ENCODE data around the gene CHAC2.
"Not testable (repeated sequence)": the region's sequence is repeated elsewhere in the genome, so short reads cannot be mapped to it uniquely, and the experiment has no call there.

The CHAC2 gene

DNA sequence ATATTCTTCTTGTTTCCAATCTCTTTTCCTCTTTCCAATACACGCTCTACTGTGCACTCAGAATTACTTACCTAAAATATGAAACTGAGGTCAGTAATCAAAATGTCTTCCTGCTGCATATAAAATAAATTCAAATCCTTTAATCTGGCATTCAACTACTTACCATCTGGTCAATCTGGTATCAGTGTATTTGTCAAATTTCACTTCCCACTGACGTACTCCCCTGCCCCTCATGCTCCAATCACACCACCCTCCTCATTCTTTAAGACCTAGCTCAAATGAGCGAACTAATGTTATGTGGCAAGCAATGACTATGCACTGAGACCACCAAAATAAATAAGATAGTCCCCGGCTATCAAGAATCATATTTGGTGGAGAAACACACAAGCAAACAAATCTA, 12.5 kb downstream of the CHAC2 start:
- DNase-seq: no peak

DNA sequence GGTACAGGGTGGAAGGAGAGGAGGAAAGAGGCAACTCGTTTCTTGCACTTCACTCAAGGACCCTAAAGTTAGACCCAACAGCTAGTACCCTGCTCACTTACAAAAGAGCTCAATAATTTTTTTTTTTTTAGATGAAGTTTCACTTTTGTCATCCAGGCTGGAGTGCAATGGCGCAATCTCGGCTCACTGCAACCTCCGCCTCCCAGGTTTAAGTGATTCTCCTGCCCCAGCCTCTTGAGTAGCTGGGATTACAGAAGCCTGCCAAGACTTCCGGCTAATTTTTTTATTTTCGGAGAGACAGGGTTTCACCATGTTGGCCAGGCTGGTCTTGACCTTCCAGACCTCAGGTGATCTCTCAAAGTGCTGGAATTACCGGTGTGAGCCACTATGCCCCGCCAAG, 15.1 kb downstream of the CHAC2 start:
- no peak for DNase-seq

DNA sequence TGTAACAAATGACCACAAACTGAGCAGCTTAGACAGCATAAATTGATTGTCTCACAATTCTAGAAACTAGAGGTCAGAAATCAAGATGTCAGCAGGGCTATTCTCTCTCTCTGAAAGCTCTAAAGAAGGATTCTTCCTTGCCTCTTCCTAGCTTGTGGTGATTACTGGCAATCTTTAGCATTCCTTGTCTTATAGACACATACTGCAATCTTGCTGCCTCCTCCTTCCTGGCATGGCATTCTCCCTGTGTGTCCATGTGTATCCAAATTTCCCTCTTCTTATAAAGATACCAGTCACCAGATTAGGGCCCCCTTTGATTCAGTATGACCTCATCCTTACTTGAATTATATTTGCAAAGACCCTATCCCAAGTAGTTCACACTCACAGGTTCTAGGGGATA, 16.8 kb downstream of the CHAC2 start:
- no peak for DNase-seq

DNA sequence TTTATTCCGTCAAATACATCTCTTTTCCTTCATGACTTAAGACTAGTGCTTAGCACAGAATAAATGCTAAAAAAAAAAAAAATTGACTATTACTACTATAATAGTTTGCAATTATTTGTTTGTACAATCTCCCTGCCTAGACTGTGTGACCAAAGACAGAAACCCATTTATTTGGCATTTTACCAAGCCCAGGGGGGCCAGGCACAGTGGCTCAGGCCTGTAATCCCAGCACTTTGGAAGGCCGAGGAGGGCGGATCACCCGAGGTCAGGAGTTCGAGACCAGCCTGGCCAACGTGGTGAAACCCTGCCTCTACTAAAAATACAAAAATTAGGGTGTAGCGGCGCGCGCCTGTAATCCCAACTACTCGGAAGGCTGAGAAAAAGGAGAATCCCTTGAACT, 17.8 kb downstream of the CHAC2 start:
- DNase-seq: no peak

DNA sequence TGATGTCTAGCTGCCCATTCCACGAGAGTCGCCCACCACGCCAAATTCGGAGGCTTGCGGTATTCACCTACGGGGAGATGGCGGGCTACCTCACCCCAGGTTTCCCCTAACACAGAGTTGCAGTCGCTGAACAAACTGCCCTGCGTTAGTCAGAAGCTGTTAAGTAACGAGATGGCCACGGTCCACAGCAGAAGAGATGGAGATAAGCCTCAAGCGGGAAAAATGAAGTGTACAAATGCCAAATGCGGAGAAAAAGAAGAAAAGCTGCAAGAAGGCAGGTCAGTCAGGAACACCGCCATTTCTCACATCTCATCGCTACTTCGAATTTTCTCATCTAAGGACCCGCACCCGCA, 18.7 kb downstream of the CHAC2 start:
- DNase-seq: no peak

DNA sequence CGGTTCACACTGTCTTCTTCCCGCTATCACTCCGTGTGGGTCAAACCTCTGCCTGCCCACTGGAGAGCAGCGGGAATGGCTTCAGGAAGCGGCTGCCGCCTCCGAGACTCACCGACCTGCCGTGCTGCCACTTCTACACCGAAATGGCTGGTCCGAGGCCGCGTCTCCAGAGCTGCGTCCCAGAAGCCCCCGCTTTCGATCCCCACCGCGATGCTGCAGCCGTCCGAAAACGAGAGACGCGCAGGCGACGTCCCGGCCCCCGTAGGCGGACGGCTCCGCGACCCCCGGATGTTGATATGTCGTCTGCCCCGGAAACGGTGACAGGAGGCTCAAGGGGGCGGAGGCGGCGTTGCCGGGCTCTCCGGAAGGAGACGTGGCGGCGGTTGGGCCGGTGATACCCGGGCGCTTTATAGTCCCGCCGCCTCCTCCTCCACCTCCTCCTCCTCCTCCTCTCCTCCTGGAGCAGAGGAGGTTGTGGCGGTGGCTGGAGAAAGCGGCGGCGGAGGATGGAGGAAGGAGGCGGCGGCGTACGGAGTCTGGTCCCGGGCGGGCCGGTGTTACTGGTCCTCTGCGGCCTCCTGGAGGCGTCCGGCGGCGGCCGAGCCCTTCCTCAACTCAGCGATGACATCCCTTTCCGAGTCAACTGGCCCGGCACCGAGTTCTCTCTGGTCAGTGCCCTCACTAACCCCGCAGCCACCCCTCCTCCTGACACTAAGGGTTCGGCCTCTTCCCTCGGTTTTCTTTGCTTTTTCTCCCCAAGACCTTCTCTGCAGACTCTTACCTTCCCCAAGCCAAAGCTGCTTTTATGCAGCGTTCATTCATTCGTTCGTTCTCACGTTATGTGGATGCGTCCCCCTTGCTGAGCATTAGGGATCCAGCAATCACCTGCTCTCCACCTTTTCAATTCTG, 19.4 kb downstream of the CHAC2 start, which contains the start of the genes ASB3 and ERLEC1:
Gene ASB3, minus strand, starts transcription at position 249 of the 909 bp plus-strand sequence. CDS start 21,381 bp downstream, outside the sequence.
Gene ERLEC1, plus strand, starts transcription at position 340 of the 909 bp plus-strand sequence. Its CDS starts 167 bp downstream, at position 507.
- peak; percentile 69 to 85 for DNase-seq

DNA sequence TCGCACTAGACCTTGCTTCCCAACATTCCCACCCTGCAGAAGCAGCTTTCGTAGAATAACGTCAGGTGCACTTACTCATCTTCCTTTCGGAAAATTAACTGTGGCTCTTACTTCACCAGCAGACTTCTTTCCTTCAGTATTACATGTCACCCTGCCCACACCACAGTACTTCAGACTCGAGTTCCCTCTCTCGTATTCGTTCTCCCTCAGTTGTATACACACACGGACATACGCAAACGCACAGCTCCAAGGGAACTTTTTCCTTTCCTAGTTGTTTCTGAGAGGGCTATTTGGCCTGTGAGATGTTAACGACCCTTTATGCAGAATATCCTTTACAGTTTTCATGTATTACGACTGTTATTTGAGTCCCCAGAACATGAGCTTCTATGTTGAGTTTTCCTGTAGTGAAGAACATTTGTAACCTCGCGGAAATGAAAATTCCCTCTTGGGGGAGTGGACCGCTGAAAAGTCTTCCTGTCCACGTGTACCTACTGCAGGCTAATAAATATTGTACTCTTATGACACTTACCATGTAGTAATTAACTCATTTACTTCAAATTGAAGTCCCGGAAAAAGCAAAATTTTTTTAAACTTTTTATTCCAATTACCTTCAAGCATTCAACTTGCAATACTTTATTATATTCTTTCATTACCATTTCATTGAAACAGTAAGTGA, 20.1 kb downstream of the CHAC2 start:
- peak in 1 of 2 experiments; percentile 22 for DNase-seq

DNA sequence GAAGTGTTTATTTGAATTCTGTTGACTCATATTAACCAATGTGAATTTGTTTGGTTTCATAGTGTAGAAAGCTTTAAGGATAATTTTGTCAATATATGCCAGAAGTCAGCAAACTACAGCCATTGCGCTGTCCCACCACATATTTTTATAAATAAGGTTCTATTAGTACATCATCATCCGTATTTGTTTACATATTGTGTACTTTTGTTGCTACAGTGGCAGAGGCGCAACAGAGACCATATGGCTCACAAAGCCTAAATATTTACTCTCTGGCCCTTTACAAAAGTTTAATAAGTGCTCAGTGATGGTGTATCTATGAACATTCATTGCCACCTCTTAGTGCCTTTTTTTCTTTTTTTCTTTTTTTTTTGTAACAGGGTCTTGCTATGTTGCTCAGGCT, 25.7 kb downstream of the CHAC2 start:
- no peak for DNase-seq

DNA sequence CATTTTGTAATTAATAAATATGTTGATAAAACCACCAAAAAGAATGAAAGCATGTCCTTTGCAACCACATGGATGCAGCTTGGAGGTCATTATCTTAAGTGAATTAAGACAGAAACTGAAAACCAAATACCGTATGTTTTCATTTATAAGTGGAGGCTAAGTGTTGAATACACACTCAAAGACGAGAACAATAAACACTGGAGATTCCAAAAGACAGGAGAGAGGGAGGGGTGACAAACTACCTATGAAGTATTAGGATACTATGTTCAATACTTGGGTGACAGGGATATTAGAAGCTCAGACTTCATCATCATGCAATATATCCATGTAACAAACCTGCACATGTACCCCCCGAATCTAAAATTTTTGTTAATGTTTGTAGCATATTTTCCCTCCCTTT, 26.2 kb downstream of the CHAC2 start:
- DNase-seq: no peak

DNA sequence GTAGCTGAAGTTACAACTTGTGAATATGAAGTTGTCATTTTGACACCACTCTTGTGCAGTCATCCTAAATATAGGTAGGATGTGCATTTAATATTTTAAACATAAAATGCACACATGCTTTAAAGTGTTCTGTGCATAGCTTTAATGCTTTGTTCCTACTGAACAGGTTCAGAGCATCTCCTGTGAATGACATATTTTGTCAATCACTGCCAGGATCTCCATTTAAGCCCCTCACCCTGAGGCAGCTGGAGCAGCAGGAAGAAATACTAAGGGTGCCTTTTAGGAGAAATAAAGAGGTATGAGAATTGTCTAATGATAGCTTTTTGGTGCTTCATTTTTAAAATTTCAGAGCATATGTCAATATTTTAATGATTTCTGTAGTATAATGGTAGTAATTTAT, 33.9 kb downstream of the CHAC2 start:
- DNase-seq: no peak

DNA sequence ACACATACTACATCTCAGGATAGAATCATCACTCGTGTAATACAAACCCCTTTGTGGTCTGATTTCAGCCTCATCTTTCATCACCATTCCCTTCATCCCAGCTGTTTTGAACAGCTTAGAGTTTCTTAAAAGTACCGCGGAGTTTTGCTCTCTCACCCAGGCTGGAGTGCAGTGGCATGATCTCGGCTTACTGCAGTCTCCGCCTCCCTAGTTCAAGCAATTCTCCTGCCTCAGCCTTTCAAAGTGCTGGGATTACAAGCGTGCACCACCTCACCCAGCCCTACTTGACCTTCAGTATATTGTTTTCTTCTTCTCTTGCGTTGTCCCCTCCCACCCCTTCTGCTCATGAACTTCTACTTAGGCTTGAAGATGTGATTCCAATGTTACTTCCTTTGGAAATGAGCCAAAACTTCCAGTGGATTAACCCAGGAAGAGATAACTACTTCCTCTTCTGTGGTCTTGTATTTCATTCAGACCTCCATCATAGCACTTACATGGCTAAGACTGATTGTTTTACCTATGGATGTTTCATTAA, 35.1 kb downstream of the CHAC2 start:
- DNase-seq: no peak

DNA sequence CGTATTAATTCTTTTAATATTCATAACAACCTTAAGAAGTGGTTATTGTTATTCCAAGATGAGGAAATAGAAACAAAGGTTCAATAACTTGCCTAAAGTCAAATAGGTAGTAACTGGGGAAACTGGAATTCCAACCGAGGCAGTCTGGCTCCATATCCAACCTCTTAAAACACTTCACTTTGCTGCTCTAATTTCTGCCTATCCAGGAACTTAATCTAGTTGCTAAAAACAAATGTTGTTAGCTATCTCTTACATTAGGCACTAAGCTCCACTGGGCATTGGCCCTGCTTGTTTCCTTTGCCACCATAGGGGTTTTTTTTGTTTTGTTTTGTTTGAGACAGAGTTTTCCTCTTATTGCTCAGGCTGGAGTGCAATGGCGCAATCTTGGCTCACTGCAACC, 44.0 kb downstream of the CHAC2 start:
- no peak for DNase-seq

DNA sequence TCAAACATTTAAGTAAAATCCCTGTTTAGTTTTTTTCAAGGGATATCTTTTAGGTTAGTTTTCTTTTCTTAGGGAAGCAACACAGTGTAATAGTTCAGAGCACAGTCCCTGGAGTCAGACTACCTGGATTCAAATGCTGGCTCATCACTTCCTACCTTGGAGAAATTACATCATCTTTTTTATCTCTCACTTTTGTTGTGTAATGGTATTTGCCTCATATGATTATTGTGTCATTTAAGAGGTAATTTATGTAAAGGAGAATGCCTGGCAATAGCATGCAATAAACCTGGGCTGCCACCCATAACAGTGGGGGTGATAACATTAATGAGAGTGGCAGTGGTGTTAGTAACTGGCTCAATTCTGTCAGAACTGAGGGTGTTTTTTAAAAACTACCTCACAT, 45.5 kb downstream of the CHAC2 start:
- no peak for DNase-seq

DNA sequence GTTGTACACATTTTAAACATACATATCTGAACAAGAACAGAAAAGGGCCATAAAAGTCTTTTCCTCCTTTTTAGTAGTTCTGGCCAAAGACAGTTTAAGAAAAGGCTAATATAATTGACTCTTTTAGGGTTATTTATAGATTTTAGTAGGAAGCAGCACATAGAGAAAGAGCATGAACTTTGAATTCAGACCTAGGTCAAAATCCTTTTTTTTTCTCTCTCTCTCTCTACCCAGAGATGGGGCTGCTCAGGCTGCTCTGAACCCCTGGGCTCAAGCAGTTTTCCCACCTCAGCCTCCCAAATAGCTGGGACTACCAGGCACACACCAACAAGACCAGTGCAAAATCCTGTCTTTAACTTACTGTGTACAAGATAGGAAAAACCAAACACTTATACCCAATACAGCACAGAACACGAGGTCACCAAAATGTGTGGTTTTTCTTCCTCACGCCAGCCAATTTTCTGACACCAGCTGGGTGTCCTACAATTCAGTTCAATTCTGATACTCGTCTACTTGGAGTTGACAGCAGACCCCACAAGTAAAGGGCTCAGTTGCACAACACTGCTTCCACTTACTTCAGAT, 51.3 kb downstream of the CHAC2 start:
- no peak for DNase-seq

DNA sequence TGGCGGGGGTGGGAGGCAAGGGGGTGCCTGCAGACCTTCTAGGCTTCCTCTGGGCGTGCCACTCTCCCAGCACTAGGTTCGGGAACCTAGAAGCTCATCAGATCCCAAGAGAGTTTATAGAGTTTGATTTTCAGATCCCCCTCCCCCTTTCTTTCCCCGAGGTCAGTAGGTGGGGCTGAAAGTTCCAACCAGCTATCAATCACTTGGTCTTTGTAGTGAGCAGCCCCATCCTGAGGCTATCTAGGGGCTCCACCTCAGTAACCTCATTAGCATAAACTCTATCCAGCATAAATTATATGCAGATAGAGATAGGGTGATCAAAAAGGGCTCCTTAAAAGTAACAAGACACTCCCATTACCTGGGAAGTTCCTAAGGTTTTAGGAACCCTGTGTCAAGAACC, 52.0 kb downstream of the CHAC2 start:
- DNase-seq: no peak

DNA sequence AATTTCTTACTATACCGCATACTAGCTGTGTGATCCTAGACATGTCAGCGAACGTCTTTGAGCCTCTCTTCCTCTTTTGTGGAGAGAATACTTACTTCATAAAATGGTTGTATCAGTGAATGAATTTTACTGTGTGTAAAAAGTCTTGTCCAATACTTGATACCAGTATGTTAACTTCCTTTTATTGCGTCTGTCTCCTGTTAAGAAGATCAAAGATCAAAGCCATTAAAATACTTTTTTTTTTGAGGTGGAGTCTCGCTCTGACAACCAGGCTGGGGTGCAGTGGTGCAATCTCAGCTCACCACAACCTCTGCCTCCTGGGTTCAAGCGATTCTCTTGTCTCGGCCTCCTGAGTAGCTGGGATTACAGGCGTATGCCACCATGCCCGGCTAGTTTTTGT, 52.4 kb downstream of the CHAC2 start:
- no peak for DNase-seq

DNA sequence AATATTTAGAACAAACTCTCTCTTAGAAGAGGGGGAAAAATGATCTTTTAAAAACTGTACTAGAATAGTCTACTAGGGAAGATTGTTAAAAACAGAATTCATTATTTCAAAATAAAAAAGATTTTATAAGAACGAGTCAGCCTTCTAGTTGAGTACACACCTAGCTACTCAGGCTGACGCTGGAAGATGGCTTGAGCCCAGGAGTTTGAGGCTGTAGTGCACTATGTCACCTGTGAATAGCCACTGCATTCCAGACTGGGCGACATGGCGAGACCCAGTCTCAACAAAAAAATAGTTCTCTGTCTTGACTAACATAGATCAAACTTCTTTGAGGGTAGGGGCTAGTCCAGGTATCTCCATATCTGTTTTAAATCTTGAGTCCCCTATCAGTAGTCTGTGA, 53.1 kb downstream of the CHAC2 start:
- no peak for DNase-seq

DNA sequence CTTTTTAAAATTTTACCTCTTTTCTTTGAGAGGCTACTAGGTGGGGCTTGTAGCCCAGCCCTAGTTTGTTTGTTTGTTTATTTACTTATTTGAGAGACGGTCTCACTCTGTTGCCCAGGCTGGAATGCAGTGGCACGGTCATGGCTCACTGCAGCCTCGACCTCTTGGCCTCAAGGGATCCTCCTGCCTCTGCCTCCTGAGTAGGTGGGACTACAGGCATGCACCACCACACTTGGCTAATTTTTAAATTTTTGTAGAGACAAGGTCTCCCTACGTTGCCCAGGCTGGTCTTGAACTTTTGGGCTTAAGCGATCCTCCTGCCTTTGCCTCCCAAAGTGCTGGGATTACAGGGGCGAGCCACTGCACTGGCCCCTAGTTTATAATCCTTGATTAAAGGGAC, 54.2 kb downstream of the CHAC2 start:
- DNase-seq: no peak

DNA sequence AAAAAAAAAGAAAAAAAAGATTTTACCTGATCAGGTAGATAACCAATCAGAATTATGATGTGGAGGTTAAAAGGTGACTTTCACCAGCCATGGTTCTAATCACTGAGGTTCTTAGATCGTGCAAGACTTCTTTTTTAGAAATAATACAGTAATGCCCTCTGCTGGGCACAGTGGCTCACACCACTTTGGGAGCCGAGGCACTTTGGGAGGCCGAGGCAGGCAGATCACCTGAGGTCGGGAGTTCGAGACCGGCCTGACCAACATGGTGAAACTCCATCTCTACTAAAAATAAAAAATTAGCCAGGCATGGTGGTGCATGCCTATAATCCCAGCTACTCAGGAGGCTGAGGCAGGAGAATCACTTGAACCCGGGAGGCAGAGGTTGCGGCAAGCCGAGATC, 56.0 kb downstream of the CHAC2 start:
- DNase-seq: not testable (repeated sequence)

Data from SW 1271 (cell line).